Testis (tissue), 2 donors: ENCODE results near the gene GPC6.

Experiments
- CTCF ChIP-seq, 3 experiments: fragments of 450-650 bp in 2 of 3; fragments of 200-600 bp in 1 of 3; sonication (generic) in 1 of 3; IDR thresholded peaks; one replicate each; pipeline ENCODE4 v1.5.1; 2016 to 2019; ENCODE audit warnings: antibody characterized with exemption in 3 of 3, mild to moderate bottlenecking in 2 of 3, moderate library complexity in 1 of 3
- POLR2A ChIP-seq: fragments of 450-650 bp; IDR thresholded peaks from one replicate; pipeline ENCODE4 v1.6.1; 2017; ENCODE audit warnings: antibody characterized with exemption, mild to moderate bottlenecking, moderate library complexity

GRCh38 chr13:94174009-94174408 is 947.4 kb downstream of the GPC6 start:
- no peak for TF ChIP-seq CTCF (IDR thresholded peaks at IDR 0.05)
- no peak for TF ChIP-seq POLR2A
